HFFc6 (cell line): ENCODE results near the gene PRKAR1A. TPM values are rescaled to one million over a fixed set of nuclear protein-coding genes. Genes with fewer than 3 reads are reported as not detected.
"Not testable (repeated sequence)": the region's sequence is repeated elsewhere in the genome, so short reads cannot be mapped to it uniquely, and the experiment has no call there.

ENCODE experiments used
- DNase-seq: peaks from one replicate; pipeline ENCODE4 v3.0.0-alpha.2; 2018
- H3K27ac Mint-ChIP-seq: 2 replicates; pipeline ENCODE4 v1.8.0; 2020; ENCODE audit warnings: mild to moderate bottlenecking, mixed read lengths
- H3K27me3 Mint-ChIP-seq: 2 replicates; pipeline ENCODE4 v1.8.0; 2021; ENCODE audit warnings: mild to moderate bottlenecking, moderate library complexity, mixed read lengths; ENCODE audit not compliant: insufficient read depth
- H3K36me3 Mint-ChIP-seq: 2 replicates; pipeline ENCODE4 v1.8.0; 2021; ENCODE audit warnings: low read depth, mixed read lengths
- H3K4me1 Mint-ChIP-seq: 2 replicates; pipeline ENCODE4 v1.8.0; 2020; ENCODE audit warnings: low read depth, mixed read lengths
- H3K4me3 Mint-ChIP-seq: 2 replicates; pipeline ENCODE4 v1.8.0; 2020; ENCODE audit warnings: mild to moderate bottlenecking, moderate library complexity, mixed read lengths
- H3K9me3 Mint-ChIP-seq: 2 replicates; pipeline ENCODE4 v1.8.0; 2020; ENCODE audit warnings: mild to moderate bottlenecking, mixed read lengths
- total RNA-seq, 6 experiments: library from RNA; stranded (reverse); fragmentation: NEBNext Ultra II Directional; extraction: Animal tissue kit (Norgen Biotek cat#: 25700); gene quantifications; 2 replicates in 1 of 6; 3 replicates in 5 of 6; pipeline ENCODE4 v1.2.3, GENCODE V29; 2021
- TF ChIP-seq, protein P1 (sequence below): fragments of 200-600 bp; sonication (generic); IDR thresholded peaks from 2 replicates; pipeline ENCODE4 v1.5.0; 2021; ENCODE audit warnings: antibody characterized with exemption, mild to moderate bottlenecking

PRKAR1A gene
- total RNA-seq, 6 experiments from 2014 or later = 265 to 302 (median 292) TPM

GRCh38 chr17:68581863-68582645, 69.8 kb downstream of the PRKAR1A start:
- no peak overlapping the region for H3K4me3 Mint-ChIP-seq
- peaks cover 4% of the 10 kb centered on the region for H3K27me3 Mint-ChIP-seq
- no peaks in the 10 kb centered on the region for H3K36me3 Mint-ChIP-seq
- TF ChIP-seq, protein P1, sequence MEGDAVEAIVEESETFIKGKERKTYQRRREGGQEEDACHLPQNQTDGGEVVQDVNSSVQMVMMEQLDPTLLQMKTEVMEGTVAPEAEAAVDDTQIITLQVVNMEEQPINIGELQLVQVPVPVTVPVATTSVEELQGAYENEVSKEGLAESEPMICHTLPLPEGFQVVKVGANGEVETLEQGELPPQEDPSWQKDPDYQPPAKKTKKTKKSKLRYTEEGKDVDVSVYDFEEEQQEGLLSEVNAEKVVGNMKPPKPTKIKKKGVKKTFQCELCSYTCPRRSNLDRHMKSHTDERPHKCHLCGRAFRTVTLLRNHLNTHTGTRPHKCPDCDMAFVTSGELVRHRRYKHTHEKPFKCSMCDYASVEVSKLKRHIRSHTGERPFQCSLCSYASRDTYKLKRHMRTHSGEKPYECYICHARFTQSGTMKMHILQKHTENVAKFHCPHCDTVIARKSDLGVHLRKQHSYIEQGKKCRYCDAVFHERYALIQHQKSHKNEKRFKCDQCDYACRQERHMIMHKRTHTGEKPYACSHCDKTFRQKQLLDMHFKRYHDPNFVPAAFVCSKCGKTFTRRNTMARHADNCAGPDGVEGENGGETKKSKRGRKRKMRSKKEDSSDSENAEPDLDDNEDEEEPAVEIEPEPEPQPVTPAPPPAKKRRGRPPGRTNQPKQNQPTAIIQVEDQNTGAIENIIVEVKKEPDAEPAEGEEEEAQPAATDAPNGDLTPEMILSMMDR = no peak
- DNase-seq = no peak
- H3K9me3 Mint-ChIP-seq = peaks cover 10% of the 10 kb centered on the region
- H3K4me1 Mint-ChIP-seq = peaks cover 5% of the 10 kb centered on the region; the same call in 1 of the 2 replicates
- no peak overlapping the region for H3K27ac Mint-ChIP-seq

- H3K9me3 Mint-ChIP-seq = peaks cover 15% of the 10 kb centered on the region
- not testable (repeated sequence) for H3K4me1 Mint-ChIP-seq
These were observed 70.6 kb downstream of the PRKAR1A start for GRCh38 chr17:68582867-68583266.

GRCh38 chr17:68584581-68585303, 72.5 kb downstream of the PRKAR1A start:
- peaks cover 4% of the 10 kb centered on the region for H3K27me3 Mint-ChIP-seq
- H3K4me1 Mint-ChIP-seq = no peaks in the 10 kb centered on the region
- DNase-seq = no peak
- TF ChIP-seq, protein P1 = no peak
- no peak overlapping the region for H3K4me3 Mint-ChIP-seq
- H3K27ac Mint-ChIP-seq = no peak overlapping the region
- peaks cover 18% of the 10 kb centered on the region for H3K9me3 Mint-ChIP-seq
- H3K36me3 Mint-ChIP-seq = no peaks in the 10 kb centered on the region

More at GRCh38 chr17:68582867-68583266, 70.6 kb downstream of the PRKAR1A start:
- H3K27ac Mint-ChIP-seq, H3K4me3 Mint-ChIP-seq, H3K36me3 Mint-ChIP-seq, H3K27me3 Mint-ChIP-seq, DNase-seq: not testable (repeated sequence)

DNA sequence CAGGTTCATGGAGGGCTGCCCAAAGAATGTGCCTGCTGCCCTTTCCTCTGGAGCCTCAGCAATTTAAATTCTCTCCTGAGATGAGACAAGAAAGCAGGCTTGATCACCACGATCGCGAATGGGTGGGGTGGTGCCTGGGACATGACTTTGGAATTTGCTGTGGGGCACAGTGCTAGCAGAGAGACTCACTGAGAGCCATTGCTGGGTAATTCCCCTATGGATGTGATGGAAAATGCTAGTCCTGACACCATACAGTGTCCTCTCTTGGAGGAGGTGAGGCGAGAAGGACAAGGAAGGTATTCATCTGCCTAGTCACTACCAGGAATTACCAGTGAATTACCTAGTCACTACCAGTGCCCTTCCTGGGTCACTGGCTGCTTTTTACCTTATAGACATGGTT, 73.4 kb downstream of the PRKAR1A start:
- H3K27me3 Mint-ChIP-seq = peaks cover 4% of the 10 kb centered on the region
- no peak overlapping the region for H3K27ac Mint-ChIP-seq
- H3K4me3 Mint-ChIP-seq = no peak overlapping the region
- no peaks in the 10 kb centered on the region for H3K36me3 Mint-ChIP-seq
- H3K4me1 Mint-ChIP-seq = no peaks in the 10 kb centered on the region
- no peak for DNase-seq
- TF ChIP-seq, protein P1 = no peak
- H3K9me3 Mint-ChIP-seq = peaks cover 18% of the 10 kb centered on the region

DNA sequence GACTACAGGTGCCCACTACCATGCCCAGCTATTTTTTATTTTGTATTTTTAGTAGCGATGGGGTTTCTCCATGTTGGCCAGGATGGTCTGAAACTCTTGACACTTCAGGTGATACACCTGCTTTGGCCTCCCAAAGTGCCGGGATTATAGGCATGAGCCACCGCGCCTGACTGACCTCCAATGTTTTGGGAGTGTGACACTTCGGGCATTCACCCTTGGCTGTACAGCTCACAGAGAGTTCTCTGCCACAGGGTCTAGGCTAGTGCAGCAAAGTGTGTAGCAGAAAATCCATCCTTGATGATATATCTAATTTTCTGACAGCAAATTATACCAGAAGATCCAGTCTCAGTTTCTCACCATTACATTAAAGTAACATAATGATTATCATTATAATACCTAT, 74.8 kb downstream of the PRKAR1A start:
- Mint-ChIP-seq H3K36me3 (no peaks in the 10 kb centered on the region), H3K27ac (no peak overlapping the region), H3K27me3 (peaks cover 2% of the 10 kb centered on the region), H3K9me3 (peaks cover 18% of the 10 kb centered on the region), H3K4me1 (no peaks in the 10 kb centered on the region), H3K4me3 (no peak overlapping the region)
- DNase-seq = no peak
- TF ChIP-seq, protein P1 = no peak

GRCh38 chr17:68587847-68588246, 75.6 kb downstream of the PRKAR1A start:
- Mint-ChIP-seq H3K36me3 (no peaks in the 10 kb centered on the region), H3K27me3 (peaks cover 2% of the 10 kb centered on the region), H3K4me1 (no peaks in the 10 kb centered on the region), H3K27ac (no peak overlapping the region), H3K9me3 (peaks cover 18% of the 10 kb centered on the region), H3K4me3 (no peak overlapping the region)
- no peak for DNase-seq
- TF ChIP-seq, protein P1 = no peak
